Mesenchymal stem cell (in vitro differentiated cells and primary cell): ENCODE results near the gene MTA3. TPM values are rescaled to one million over a fixed set of nuclear protein-coding genes. Genes with fewer than 3 reads are reported as not detected.

Experiments used
- small RNA-seq: library from polyadenylated mRNA; stranded (forward); fragments of <200 nt; extraction: miRNeasy Mini kit (QIAGEN cat#:217004); gene quantifications from one replicate; pipeline ENCODE3, GENCODE V24; 2013; ENCODE audit warnings: low read depth

Gene MTA3

Small RNA genes lying within 50 kb of the gene (small RNA-seq; reads per million reads assigned to genes)
- gene AC074375.1: not detected
- not detected for gene RNU6-137P
